22Rv1 (cell line): Measurements from ENCODE around the gene PAPPA.

Source experiments
- CTCF ChIP-seq: fragments of 450-650 bp; IDR thresholded peaks from 2 replicates; pipeline ENCODE4 v1.5.1; 2017; ENCODE audit warnings: mild to moderate bottlenecking
- ZFX ChIP-seq: fragments of 450-650 bp; IDR thresholded peaks from 2 replicates; pipeline ENCODE4 v1.6.1; 2017; ENCODE audit warnings: antibody characterized with exemption, borderline replicate concordance

- TF ChIP-seq CTCF (no peak), ZFX (no peak)
Measured at GRCh38 chr9:116394070-116394469, 240.5 kb downstream of the PAPPA start.
